ENCODE results near the gene PDHX.

- TF ChIP-seq CTCF (IDR thresholded peaks at IDR 0.05): no peak
- no peak for TF ChIP-seq POLR2A (IDR thresholded peaks at IDR 0.05)
Measured at GRCh38 chr11:34887260-34887659, 29.2 kb upstream of the PDHX start.
